Thoracic aorta (tissue), 2 donors: ENCODE measurements around the gene FBLN2. TPM values are rescaled to one million over a fixed set of nuclear protein-coding genes. Genes with fewer than 3 reads are reported as not detected.

ENCODE experiments used
- ATAC-seq: fragments of 150-250 bp; one replicate; pipeline ENCODE4 v1.8.0; 2017; ENCODE audit warnings: low read depth; ENCODE audit not compliant: insufficient number of reproducible peaks, low FRiP score
- DNase-seq: peaks from one replicate; pipeline ENCODE4 v3.0.0-alpha.2; 2020; ENCODE audit warnings: low spot score
- H3K27ac ChIP-seq, 2 donors: fragments of 200-600 bp; sonication (generic); 1 replicate in 1 of 2; 2 replicates in 1 of 2; pipeline ENCODE4 v1.5.1; 2016; ENCODE audit warnings: mild to moderate bottlenecking in 2 of 2, moderate library complexity in 2 of 2
- H3K27me3 ChIP-seq: fragments of 200-600 bp; sonication (generic); replicated peaks from 2 replicates; pipeline ENCODE4 v1.6.0; 2016; ENCODE audit warnings: mild to moderate bottlenecking; ENCODE audit not compliant: insufficient read depth
- H3K36me3 ChIP-seq: fragments of 200-600 bp; sonication (generic); one replicate; pipeline ENCODE4 v1.5.1; 2016
- H3K4me1 ChIP-seq, 2 donors: fragments of 200-600 bp; sonication (generic); 1 replicate in 1 of 2; 2 replicates in 1 of 2; pipeline versions ENCODE4 v1.5.1 to v1.6.0; 2016; ENCODE audit warnings: low read depth in 2 of 2, mild to moderate bottlenecking in 1 of 2; ENCODE audit not compliant: control insufficient read depth in 1 of 2
- H3K4me3 ChIP-seq: fragments of 200-600 bp; sonication (generic); 2 replicates; pipeline ENCODE4 v1.5.1; 2016; ENCODE audit warnings: mild to moderate bottlenecking
- H3K9me3 ChIP-seq: fragments of 200-600 bp; sonication (generic); 2 replicates; pipeline ENCODE4 v1.5.1; 2016
- total RNA-seq, 2 donors: library from RNA; depleted of rRNA; stranded (reverse); fragments of >200 nt; gene quantifications; one replicate each; pipeline versions ENCODE4 v1.1.0 to v1.2.3, GENCODE V29; 2016
- TF ChIP-seq, protein P1 (sequence below): fragments of 200-600 bp; sonication (generic); IDR thresholded peaks from one replicate; pipeline ENCODE4 v1.5.1; 2019; ENCODE audit warnings: antibody characterized with exemption

Gene FBLN2
- total RNA-seq, 2 donors from 2014 or later, result 233 to 328 TPM

DNA sequence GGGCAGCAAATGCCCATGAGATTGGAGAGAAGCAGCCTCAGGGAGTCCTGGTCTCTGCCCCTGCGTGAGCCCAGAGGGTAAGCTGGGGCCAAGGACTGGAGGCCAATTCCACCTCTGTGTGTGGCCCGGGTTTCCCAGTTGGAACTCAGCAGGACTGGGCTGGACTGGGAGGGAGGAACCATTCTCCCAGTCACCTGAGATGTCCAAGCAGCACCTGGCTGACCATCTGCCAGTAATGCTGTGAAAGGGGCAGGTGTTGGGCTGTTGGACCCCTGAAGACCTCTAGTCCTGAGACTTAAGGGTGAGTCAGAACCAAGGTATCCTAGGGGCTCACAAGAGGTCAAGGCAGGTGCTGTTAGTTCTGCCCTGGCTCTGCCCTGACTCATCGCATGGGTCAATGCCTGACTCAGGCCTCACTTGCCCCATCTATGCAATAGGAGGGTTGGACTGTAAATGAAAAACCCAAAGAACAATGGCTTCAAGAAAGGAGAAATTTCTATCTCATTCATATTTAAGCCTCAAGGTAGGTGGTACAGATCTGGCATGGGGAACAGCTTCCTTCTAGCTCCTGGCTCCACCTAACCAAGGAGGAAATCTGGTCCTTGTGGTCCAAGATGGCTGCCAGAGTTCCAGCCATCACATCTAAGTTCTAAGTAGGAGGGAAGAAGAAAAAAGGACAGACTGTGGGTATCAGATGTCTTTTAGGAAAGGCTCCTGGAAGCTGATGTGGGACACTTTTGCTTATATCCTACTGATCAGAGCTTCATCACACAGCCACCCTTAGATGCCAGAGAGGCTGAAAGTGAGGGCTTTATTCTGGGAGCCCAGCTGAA is 111.3 kb downstream of the FBLN2 start:
- no peak overlapping the region for H3K4me3 ChIP-seq
- no peak overlapping the region for H3K27ac ChIP-seq
- ATAC-seq (no peak), DNase-seq (no peak)
- H3K9me3 ChIP-seq, result no peaks in the 10 kb centered on the region
- H3K27me3 ChIP-seq, result peaks cover 5% of the 10 kb centered on the region
- TF ChIP-seq, protein P1, sequence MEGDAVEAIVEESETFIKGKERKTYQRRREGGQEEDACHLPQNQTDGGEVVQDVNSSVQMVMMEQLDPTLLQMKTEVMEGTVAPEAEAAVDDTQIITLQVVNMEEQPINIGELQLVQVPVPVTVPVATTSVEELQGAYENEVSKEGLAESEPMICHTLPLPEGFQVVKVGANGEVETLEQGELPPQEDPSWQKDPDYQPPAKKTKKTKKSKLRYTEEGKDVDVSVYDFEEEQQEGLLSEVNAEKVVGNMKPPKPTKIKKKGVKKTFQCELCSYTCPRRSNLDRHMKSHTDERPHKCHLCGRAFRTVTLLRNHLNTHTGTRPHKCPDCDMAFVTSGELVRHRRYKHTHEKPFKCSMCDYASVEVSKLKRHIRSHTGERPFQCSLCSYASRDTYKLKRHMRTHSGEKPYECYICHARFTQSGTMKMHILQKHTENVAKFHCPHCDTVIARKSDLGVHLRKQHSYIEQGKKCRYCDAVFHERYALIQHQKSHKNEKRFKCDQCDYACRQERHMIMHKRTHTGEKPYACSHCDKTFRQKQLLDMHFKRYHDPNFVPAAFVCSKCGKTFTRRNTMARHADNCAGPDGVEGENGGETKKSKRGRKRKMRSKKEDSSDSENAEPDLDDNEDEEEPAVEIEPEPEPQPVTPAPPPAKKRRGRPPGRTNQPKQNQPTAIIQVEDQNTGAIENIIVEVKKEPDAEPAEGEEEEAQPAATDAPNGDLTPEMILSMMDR, result no peak
- peaks cover 0 to 3% of the 10 kb centered on the region in 2 donors for H3K4me1 ChIP-seq
- no peaks in the 10 kb centered on the region for H3K36me3 ChIP-seq

DNA sequence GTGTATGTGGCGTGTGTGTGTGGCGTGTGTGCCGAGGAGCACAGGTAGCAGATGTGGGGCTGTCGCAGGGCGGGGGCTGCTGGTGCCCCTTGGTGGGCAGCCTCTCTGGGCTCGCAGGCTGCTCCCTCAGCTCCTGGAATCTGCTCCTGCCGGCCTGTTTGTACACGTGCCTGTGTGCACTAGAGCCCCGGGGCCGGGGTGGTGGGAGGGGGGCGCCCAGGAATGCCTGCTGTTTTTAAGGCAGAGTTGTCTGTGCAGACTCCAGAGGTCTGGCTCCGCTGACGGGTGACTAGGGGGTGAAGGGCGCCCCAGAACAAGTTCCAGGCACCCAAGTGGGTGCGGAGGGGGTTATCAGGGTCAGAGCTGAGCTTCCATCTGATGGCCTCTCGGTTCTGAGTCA is 112.2 kb downstream of the FBLN2 start:
- ATAC-seq, result no peak
- Histone ChIP-seq H3K9me3 (no peaks in the 10 kb centered on the region), H3K27ac (no peak overlapping the region), H3K4me3 (no peak overlapping the region), H3K36me3 (no peaks in the 10 kb centered on the region), H3K27me3 (no peaks in the 10 kb centered on the region), H3K4me1 (no peaks in the 10 kb centered on the region)
- TF ChIP-seq, protein P1, result no peak
- no peak for DNase-seq

DNA sequence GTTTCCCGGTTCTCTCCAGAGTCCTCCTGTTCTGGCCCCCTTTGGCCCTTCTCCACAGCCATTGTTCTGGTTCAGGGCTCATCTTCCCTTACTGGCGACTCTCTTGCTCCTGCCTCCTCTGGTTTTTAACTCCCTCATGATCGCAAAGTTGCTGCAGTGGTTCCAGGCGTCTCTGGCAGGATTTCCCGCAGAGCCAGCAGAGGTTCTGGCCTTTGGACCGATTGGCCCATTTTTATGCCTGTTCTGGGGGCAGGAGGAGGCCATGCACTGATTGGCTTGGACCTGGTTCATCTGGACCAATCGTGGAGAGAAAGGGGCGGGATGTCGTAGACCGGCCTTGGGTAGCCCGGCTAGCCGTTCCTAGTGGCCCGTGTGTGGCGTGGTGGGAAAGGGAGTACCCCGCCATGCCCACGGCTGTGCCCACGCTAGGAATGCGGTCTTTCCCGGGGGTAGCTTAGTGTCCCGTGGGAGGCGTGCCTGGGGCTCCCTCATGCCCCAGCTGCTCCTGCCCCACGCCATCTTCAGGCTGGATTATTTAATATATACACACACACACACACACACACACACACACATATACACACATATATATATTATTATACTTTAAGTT is 113.4 kb downstream of the FBLN2 start:
- Histone ChIP-seq H3K36me3 (no peaks in the 10 kb centered on the region), H3K27me3 (no peaks in the 10 kb centered on the region), H3K4me1 (no peaks in the 10 kb centered on the region), H3K27ac (no peak overlapping the region), H3K4me3 (no peak overlapping the region), H3K9me3 (no peaks in the 10 kb centered on the region)
- DNase-seq (no peak), ATAC-seq (no peak)
- TF ChIP-seq, protein P1, result no peak

DNA sequence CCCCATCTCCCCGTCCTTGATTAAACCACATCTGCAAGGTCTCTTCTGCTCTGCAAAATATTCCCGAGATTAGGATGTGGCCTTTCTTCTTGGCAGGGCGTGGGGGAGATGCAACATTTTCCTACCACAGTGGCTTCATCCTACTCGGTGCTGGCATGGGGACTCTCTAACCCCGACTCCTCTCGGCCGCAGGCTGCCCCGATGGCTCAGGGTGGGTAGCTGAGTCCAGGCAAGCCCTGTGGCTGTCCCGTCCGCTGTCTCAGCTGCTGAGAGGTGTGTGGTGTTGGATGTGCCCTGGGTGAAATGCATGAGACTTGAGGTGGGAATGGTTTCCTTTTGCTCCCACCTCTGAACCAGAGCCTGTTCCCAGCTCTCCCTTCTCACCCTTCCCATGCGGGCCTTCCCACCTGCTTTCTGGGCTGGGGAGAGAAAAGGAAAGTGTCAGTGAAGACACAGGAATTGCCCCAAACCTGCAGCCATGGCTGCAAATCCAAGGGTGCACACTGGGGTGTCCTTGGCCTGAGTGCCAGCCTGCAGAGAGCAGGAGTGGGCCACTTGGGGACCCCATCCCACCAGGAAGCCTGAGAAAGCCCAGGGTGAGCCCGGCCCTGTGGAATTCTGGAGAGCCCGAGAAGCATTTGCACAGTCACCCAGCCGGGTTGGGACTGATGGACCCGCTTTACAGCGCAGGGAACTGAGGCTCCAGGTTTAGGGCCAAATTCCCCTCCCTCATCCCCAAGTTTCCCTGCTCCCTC is 115.0 kb downstream of the FBLN2 start:
- Histone ChIP-seq H3K27me3 (no peaks in the 10 kb centered on the region), H3K27ac (no peak overlapping the region), H3K36me3 (no peaks in the 10 kb centered on the region), H3K9me3 (no peaks in the 10 kb centered on the region), H3K4me1 (no peaks in the 10 kb centered on the region), H3K4me3 (no peak overlapping the region)
- DNase-seq (no peak), ATAC-seq (no peak)
- TF ChIP-seq, protein P1, result no peak
